HEK293T (cell line): ENCODE results near the gene ZBTB20.

Experiments
- CTCF ChIA-PET: fragments of 350-600 bp; formaldehyde crosslinking; extraction: SDS; loops from one replicate; lab custom pipeline; 2021; ENCODE audit warnings: antibody characterized with exemption, inconsistent platforms; lab: Yijun Ruan, JAX
- POLR2A ChIA-PET: fragments of 350-600 bp; formaldehyde crosslinking; extraction: SDS; loops from one replicate; lab custom pipeline; 2020; ENCODE audit warnings: antibody characterized with exemption, inconsistent platforms; lab: Yijun Ruan, JAX
- DNase-seq: peaks from one replicate; pipeline ENCODE4 v3.0.0; 2012; ENCODE audit warnings: mixed read lengths; ENCODE audit errors: extremely low spot score
- ARNT ChIP-seq: fragments of 450-650 bp; IDR thresholded peaks from 2 replicates; pipeline ENCODE4 v1.6.1; 2017; ENCODE audit warnings: mild to moderate bottlenecking
- BHLHE40 ChIP-seq: fragments of 450-650 bp; IDR thresholded peaks from 2 replicates; pipeline ENCODE4 v1.6.1; 2016; ENCODE audit warnings: mild to moderate bottlenecking, moderate library complexity, borderline replicate concordance
- CTBP1 ChIP-seq: fragments of 450-650 bp; IDR thresholded peaks from 2 replicates; pipeline ENCODE4 v1.6.1; 2016; ENCODE audit warnings: borderline replicate concordance
- ELF4 ChIP-seq: fragments of 450-650 bp; IDR thresholded peaks from 2 replicates; pipeline ENCODE4 v1.6.1; 2017; ENCODE audit warnings: antibody characterized with exemption
- FOXA1 ChIP-seq: fragments of 450-650 bp; IDR thresholded peaks from 2 replicates; pipeline ENCODE4 v1.6.1; 2016; ENCODE audit warnings: mild to moderate bottlenecking
- FOXK2 ChIP-seq: fragments of 450-650 bp; IDR thresholded peaks from 2 replicates; pipeline ENCODE4 v1.6.1; 2016; ENCODE audit warnings: mild to moderate bottlenecking
- FOXM1 ChIP-seq: fragments of 450-650 bp; IDR thresholded peaks from 2 replicates; pipeline ENCODE4 v1.6.1; 2017; ENCODE audit warnings: mild to moderate bottlenecking, borderline replicate concordance
- HDGF ChIP-seq: fragments of 450-650 bp; IDR thresholded peaks from 2 replicates; pipeline ENCODE4 v1.6.1; 2017; ENCODE audit warnings: antibody characterized with exemption, borderline replicate concordance
- L3MBTL2 ChIP-seq: fragments of 450-650 bp; conservative IDR thresholded peaks from 2 replicates; pipeline ENCODE4 v1.6.1; 2016; ENCODE audit warnings: mild to moderate bottlenecking
- LEF1 ChIP-seq: fragments of 450-650 bp; IDR thresholded peaks from 2 replicates; pipeline ENCODE4 v1.6.1; 2017; ENCODE audit warnings: mild to moderate bottlenecking, borderline replicate concordance
- NFRKB ChIP-seq: fragments of 450-650 bp; IDR thresholded peaks from 2 replicates; pipeline ENCODE4 v1.6.1; 2016; ENCODE audit warnings: mild to moderate bottlenecking, moderate library complexity
- PKNOX1 ChIP-seq: fragments of 450-650 bp; IDR thresholded peaks from 2 replicates; pipeline ENCODE4 v1.6.1; 2016
- SP1 ChIP-seq: fragments of 450-650 bp; IDR thresholded peaks from 2 replicates; pipeline ENCODE4 v1.6.1; 2017
- SUZ12 ChIP-seq: fragments of 450-650 bp; IDR thresholded peaks from 2 replicates; pipeline ENCODE4 v1.6.1; 2016; ENCODE audit warnings: mild to moderate bottlenecking
- TARDBP ChIP-seq: fragments of 450-650 bp; IDR thresholded peaks from 2 replicates; pipeline ENCODE4 v1.6.1; 2016
- ZNF384 ChIP-seq: fragments of 450-650 bp; IDR thresholded peaks from 2 replicates; pipeline ENCODE4 v1.6.1; 2016

The ZBTB20 gene

GRCh38 chr3:114642951-114643741, 503.9 kb downstream of the ZBTB20 start:
- POLR2A ChIA-PET, result no interaction called here
- CTCF ChIA-PET, result no interaction called here

GRCh38 chr3:114640126-114640525, 507.0 kb downstream of the ZBTB20 start:
- ChIA-PET CTCF (no interaction called here), POLR2A (no interaction called here)
- TF ChIP-seq FOXM1 (no peak), ARNT (no peak), HDGF (no peak), FOXA1 (no peak), TARDBP (no peak), LEF1 (no peak), PKNOX1 (no peak), FOXK2 (no peak)
- DNase-seq, result no peak

More at GRCh38 chr3:114642951-114643741, 503.9 kb downstream of the ZBTB20 start:
- no peak for TF ChIP-seq ELF4
- TF ChIP-seq CTBP1, result no peak
- DNase-seq, result no peak

- TF ChIP-seq TARDBP (no peak), PKNOX1 (no peak), ELF4 (no peak)
- POLR2A ChIA-PET, result no interaction called here
- CTCF ChIA-PET, result no interaction called here
- no peak for DNase-seq
Measured at GRCh38 chr3:114639171-114639570, 507.9 kb downstream of the ZBTB20 start.

- CTCF ChIA-PET, result interaction anchor here (0.6 kb wide), 1 partner anchor 125 kb away, joined by 4 read pairs; no protein-coding TSS in a partner anchor
- no peak for TF ChIP-seq CTBP1
- TF ChIP-seq ZNF384, result no peak
- TF ChIP-seq NFRKB, result no peak
- TF ChIP-seq FOXM1, result no peak
- TF ChIP-seq LEF1, result no peak
- no peak for TF ChIP-seq PKNOX1
- no peak for TF ChIP-seq SUZ12
- no peak for TF ChIP-seq ARNT
- no peak for TF ChIP-seq L3MBTL2
- TF ChIP-seq BHLHE40, result no peak
- TF ChIP-seq ELF4, result no peak
- TF ChIP-seq FOXA1, result no peak
- no peak for TF ChIP-seq SP1
- no peak for DNase-seq
- POLR2A ChIA-PET, result no interaction called here
Measured at GRCh38 chr3:114635878-114636277, 511.2 kb downstream of the ZBTB20 start.

- TF ChIP-seq FOXM1 (no peak), LEF1 (no peak)
- ChIA-PET CTCF (no interaction called here), POLR2A (no interaction called here)
- DNase-seq, result no peak
Measured at GRCh38 chr3:114634635-114635034, 512.5 kb downstream of the ZBTB20 start.

GRCh38 chr3:114632757-114633424, 514.2 kb downstream of the ZBTB20 start:
- CTCF ChIA-PET, result no interaction called here
- TF ChIP-seq LEF1 (no peak), FOXK2 (no peak), ELF4 (no peak), CTBP1 (no peak)
- no peak for DNase-seq
- POLR2A ChIA-PET, result no interaction called here

- TF ChIP-seq NFRKB (no peak), ZNF384 (no peak), CTBP1 (no peak), SUZ12 (no peak), BHLHE40 (no peak), SP1 (no peak), TARDBP (no peak), FOXK2 (no peak), ARNT (no peak), FOXM1 (no peak), HDGF (no peak), L3MBTL2 (no peak), FOXA1 (no peak), ELF4 (no peak), LEF1 (no peak), PKNOX1 (no peak)
- CTCF ChIA-PET, result no interaction called here
- no peak for DNase-seq
- POLR2A ChIA-PET, result no interaction called here
Measured at GRCh38 chr3:114627770-114628169, 519.3 kb downstream of the ZBTB20 start.
